Heart right ventricle (tissue), 16 donors: ENCODE data around the gene ARHGAP19. TPM values are rescaled to one million over a fixed set of nuclear protein-coding genes. Genes with fewer than 3 reads are reported as not detected.

Experiments used
- ATAC-seq, 8 donors: fragments of 200-7000 bp; cut with Tn5 transposase; one replicate each; pipeline ENCODE4 v1.9.1; 2020; ENCODE audit warnings: mild to moderate bottlenecking in 8 of 8, moderate library complexity in 8 of 8, moderate number of reproducible peaks in 1 of 8
- DNase-seq, 2 donors: peaks; one replicate each; pipeline ENCODE4 v3.0.0-alpha.2; 2020
- H3K27ac ChIP-seq, 10 donors: fragments of 200-600 bp; sonication (generic) in 2 of 10; one replicate each; pipeline versions ENCODE4 v1.5.0 to v1.8.0; 2020 to 2022; ENCODE audit warnings: mild to moderate bottlenecking in 3 of 10
- H3K27me3 ChIP-seq, 7 donors: fragments of 200-600 bp; one replicate each; pipeline ENCODE4 v1.8.0; 2021 to 2022; ENCODE audit warnings: mild to moderate bottlenecking in 2 of 7
- H3K36me3 ChIP-seq, 9 donors: fragments of 200-600 bp; sonication (generic) in 1 of 9; one replicate each; pipeline versions ENCODE4 v1.5.0 to v1.8.0; 2020 to 2022; ENCODE audit warnings: mild to moderate bottlenecking in 2 of 9
- H3K4me1 ChIP-seq, 9 donors: fragments of 200-600 bp; sonication (generic) in 1 of 9; one replicate each; pipeline versions ENCODE4 v1.5.0 to v1.8.0; 2020 to 2022; ENCODE audit warnings: mild to moderate bottlenecking in 4 of 9
- H3K4me3 ChIP-seq, 10 donors: fragments of 200-600 bp; sonication (generic) in 2 of 10; one replicate each; pipeline versions ENCODE4 v1.5.0 to v1.8.0; 2020 to 2022; ENCODE audit warnings: mild to moderate bottlenecking in 7 of 10, moderate library complexity in 2 of 10
- H3K9me3 ChIP-seq, 11 donors: fragments of 200-600 bp in 10 of 11; sonication (generic) in 2 of 11; one replicate each; pipeline versions ENCODE4 v1.5.0 to v1.8.0; 2013 to 2022; ENCODE audit warnings: mild to moderate bottlenecking in 2 of 11, control low read depth in 1 of 11, moderate library complexity in 1 of 11
- WGBS, 2 donors: extraction: QIAGEN DNeasy Blood & Tissue Kit; methylation state at CpG; one replicate each; pipeline ENCODE4 v1.1.7; 2013; ENCODE audit warnings: inconsistent platforms in 1 of 2; 5-methylcytosine and 5-hydroxymethylcytosine counted together
- intact Hi-C, 10 donors: fragments of 100-400 bp; cut with DNase I; formaldehyde crosslinking; loops; one replicate each; pipeline versions ENCODE4 v1.11.1 to v1.14.2; 2022
- polyA plus RNA-seq, 2 donors: library from polyadenylated mRNA; stranded (reverse); fragments of 200-250 nt; gene quantifications; one replicate each; pipeline ENCODE4 v1.2.3, GENCODE V29; 2013
- total RNA-seq, 10 donors: library from RNA; stranded (reverse); fragmentation: NEBNext Ultra II Directional in 3 of 10; extraction: Animal tissue kit (Norgen Biotek cat#: 25700) in 3 of 10; gene quantifications; one replicate each; pipeline versions ENCODE4 v1.2.1 to v1.2.4, GENCODE V29; 2021 to 2023
- TF ChIP-seq, protein P1 (sequence below), 9 donors: fragments of 200-600 bp; sonication (generic) in 2 of 9; IDR thresholded peaks; one replicate each; pipeline versions ENCODE4 v1.5.0 to v1.8.0; 2021 to 2022; ENCODE audit warnings: antibody characterized with exemption in 9 of 9, mild to moderate bottlenecking in 5 of 9, moderate library complexity in 1 of 9
- donor health status: Arrhythmogenic right ventricular cardiomyopathy.
- donor health status: ischemic (EF 13 %, LVEDD 7.1; RV severe dilation, severe dysfunction).
- donor health status: healthy with polysubstance abuse.
- donor health status: DM: no; HTN: yes; CAD: no.
- donor health status: DM: no; HTN: no; CAD: no.
- donor health status: ischemic (EF 25% LVEDD 6.9; RV normal size, moderate dysfunction).
- donor health status: ischemic (EF 25% LVEDD 5.7; RV mildly dilated, moderate dysfunction).
- donor health status: healthy.
- donor health status: DM: yes; HTN: yes; CAD: no.
- donor health status: Ischemic cardiomyopathy.
- donor health status: ischemic (EF 35%, LVEDD 5.7; RV mildly dilated, moderate dysfunction).
- donor health status: nonischemic (EF 11% LVEDD 7.7; RV severe dilation, severe dysfunction).
- donor health status: DM: yes; HTN: yes; CAD: no.
- donor health status: PGD.
- donor health status: ischemic (EF 29% LVEDD 5.4; RV normal size, mild dysfunction).
- donor health status: nonischemic (EF 23%, LVEDD 6.1; RV moderate dilation, normal function).

Gene ARHGAP19
- total and polyA plus RNA-seq, 12 donors = 1.5 to 6.2 (median 3.4) TPM

DNA sequence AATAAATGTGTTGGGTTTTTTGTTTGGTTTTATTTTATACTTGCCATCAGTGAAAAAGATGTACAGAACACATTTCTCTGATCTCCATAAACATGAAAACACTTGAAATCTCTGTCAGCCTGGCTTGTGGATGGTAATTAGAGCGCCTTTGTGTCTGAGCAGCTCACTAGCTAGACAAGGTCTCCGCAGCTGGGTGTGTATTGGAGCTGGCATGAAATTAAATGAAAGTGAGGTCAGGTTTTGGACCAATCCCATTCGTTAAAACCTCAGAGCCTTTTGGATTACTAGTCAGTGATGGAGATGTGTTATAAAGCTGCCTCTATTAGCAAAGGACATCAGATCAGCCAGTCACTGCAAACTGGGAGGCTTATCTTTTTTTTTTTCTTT, 29.4 kb upstream of the ARHGAP19 start:
- Histone ChIP-seq H3K36me3 (no peaks in the 10 kb centered on the region), H3K4me1 (peaks cover 6 to 44% (median 24%) of the 10 kb centered on the region in 9 donors), H3K27me3 (no peaks in the 10 kb centered on the region), H3K4me3 (peak overlapping the region in 4 of 10 donors; percentile 75 to 88 (median 80)), H3K9me3 (no peaks in the 10 kb centered on the region), H3K27ac (peak overlapping the region in 1 of 10 donors; percentile 100)
- DNase-seq (no peak), ATAC-seq (no peak)
- 86 to 93% methylated on average over 3 of the region's 3 CpGs for WGBS, 2 donors
- TF ChIP-seq, protein P1, sequence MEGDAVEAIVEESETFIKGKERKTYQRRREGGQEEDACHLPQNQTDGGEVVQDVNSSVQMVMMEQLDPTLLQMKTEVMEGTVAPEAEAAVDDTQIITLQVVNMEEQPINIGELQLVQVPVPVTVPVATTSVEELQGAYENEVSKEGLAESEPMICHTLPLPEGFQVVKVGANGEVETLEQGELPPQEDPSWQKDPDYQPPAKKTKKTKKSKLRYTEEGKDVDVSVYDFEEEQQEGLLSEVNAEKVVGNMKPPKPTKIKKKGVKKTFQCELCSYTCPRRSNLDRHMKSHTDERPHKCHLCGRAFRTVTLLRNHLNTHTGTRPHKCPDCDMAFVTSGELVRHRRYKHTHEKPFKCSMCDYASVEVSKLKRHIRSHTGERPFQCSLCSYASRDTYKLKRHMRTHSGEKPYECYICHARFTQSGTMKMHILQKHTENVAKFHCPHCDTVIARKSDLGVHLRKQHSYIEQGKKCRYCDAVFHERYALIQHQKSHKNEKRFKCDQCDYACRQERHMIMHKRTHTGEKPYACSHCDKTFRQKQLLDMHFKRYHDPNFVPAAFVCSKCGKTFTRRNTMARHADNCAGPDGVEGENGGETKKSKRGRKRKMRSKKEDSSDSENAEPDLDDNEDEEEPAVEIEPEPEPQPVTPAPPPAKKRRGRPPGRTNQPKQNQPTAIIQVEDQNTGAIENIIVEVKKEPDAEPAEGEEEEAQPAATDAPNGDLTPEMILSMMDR (IDR thresholded peaks at IDR 0.05) = no peak
- intact Hi-C loops = loop anchor here in 3 of 10 donors (1.0 to 5.0 kb wide), 3 partner anchors 11 to 34 kb away; partner anchors contain the start of gene FRAT2 (in 1 of the 3)

- ATAC-seq = peak in 3 of 8 donors; percentile 3 to 18 (median 5)
- H3K4me3 ChIP-seq = peak overlapping the region; percentile 51 to 97 (median 84)
- H3K27ac ChIP-seq = peak overlapping the region in 8 of 10 donors; percentile 4 to 100 (median 98)
- intact Hi-C loops = loop anchor here in 3 of 10 donors (1.0 to 5.0 kb wide), 3 partner anchors 11 to 34 kb away; partner anchors contain the start of gene FRAT2 (in 1 of the 3)
- H3K9me3 ChIP-seq = no peaks in the 10 kb centered on the region
- WGBS, 2 donors = 24 to 34% methylated on average over 38 of the region's 38 CpGs
- peaks cover 6 to 44% (median 24%) of the 10 kb centered on the region in 9 donors for H3K4me1 ChIP-seq
- H3K27me3 ChIP-seq = no peaks in the 10 kb centered on the region
- H3K36me3 ChIP-seq = no peaks in the 10 kb centered on the region
- TF ChIP-seq, protein P1 (IDR thresholded peaks at IDR 0.05) = no peak
- DNase-seq = peak; percentile 34 to 43
Measured at GRCh38 chr10:97321032-97321803, 28.8 kb upstream of the ARHGAP19 start.

- 13 to 24% methylated on average over 24 of the region's 24 CpGs for WGBS, 2 donors
- H3K9me3 ChIP-seq = no peaks in the 10 kb centered on the region
- DNase-seq (peak in 1 of 2 donors; percentile 22), ATAC-seq (peak in 1 of 8 donors; percentile 10)
- TF ChIP-seq, protein P1 (IDR thresholded peaks at IDR 0.05) = no peak
- H3K27ac ChIP-seq = peak overlapping the region in 9 of 10 donors; percentile 59 to 100 (median 98)
- H3K4me1 ChIP-seq = peaks cover 6 to 44% (median 24%) of the 10 kb centered on the region in 9 donors
- H3K36me3 ChIP-seq = no peaks in the 10 kb centered on the region
- intact Hi-C loops = loop anchor here in 3 of 10 donors (1.0 to 5.0 kb wide), 3 partner anchors 12 to 33 kb away; partner anchors contain the start of gene FRAT2 (in 1 of the 3)
- H3K4me3 ChIP-seq = peak overlapping the region; percentile 51 to 97 (median 84)
- H3K27me3 ChIP-seq = no peaks in the 10 kb centered on the region
Measured at GRCh38 chr10:97320480-97321031, 28.1 kb upstream of the ARHGAP19 start.
